ENCODE results near the gene SMC4. TPM values are rescaled to one million over a fixed set of nuclear protein-coding genes. Genes with fewer than 3 reads are reported as not detected.

Gene SMC4
- total and polyA plus RNA-seq, 9 donors: 8.9 to 28.2 (median 18.0) TPM

DNA sequence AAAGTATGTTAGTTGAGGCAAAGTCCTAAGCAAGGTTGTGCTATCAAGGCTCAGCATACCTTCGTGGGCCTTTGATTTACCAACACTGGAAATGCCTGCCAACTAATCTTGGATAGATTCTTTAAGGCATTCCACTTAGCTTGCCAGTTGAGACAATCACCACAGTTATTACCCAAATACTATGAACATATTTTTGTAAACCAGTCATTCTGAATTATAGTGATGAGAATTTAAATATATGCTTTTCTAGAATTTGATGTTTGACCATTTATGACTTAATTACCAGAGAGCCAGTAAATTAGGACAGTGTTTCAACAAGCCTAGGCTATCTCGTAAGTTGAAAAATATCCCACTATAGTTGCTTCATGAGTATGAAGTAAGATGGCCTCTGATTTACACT is 34.6 kb downstream of the SMC4 start:
- no peaks in the 10 kb centered on the region for H3K9me3 ChIP-seq
- intact Hi-C loops (cut with DNase I): no loop called here
- DNase-seq: no peak
- H3K4me1 ChIP-seq (ENCODE audit: insufficient read depth): no peaks in the 10 kb centered on the region
- H3K36me3 ChIP-seq: no peaks in the 10 kb centered on the region
- TF ChIP-seq POLR2A (IDR thresholded peaks at IDR 0.05) (no peak), EP300 (IDR thresholded peaks at IDR 0.05) (no peak)
- TF ChIP-seq, protein P1, sequence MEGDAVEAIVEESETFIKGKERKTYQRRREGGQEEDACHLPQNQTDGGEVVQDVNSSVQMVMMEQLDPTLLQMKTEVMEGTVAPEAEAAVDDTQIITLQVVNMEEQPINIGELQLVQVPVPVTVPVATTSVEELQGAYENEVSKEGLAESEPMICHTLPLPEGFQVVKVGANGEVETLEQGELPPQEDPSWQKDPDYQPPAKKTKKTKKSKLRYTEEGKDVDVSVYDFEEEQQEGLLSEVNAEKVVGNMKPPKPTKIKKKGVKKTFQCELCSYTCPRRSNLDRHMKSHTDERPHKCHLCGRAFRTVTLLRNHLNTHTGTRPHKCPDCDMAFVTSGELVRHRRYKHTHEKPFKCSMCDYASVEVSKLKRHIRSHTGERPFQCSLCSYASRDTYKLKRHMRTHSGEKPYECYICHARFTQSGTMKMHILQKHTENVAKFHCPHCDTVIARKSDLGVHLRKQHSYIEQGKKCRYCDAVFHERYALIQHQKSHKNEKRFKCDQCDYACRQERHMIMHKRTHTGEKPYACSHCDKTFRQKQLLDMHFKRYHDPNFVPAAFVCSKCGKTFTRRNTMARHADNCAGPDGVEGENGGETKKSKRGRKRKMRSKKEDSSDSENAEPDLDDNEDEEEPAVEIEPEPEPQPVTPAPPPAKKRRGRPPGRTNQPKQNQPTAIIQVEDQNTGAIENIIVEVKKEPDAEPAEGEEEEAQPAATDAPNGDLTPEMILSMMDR (IDR thresholded peaks at IDR 0.05): no peak
- no peak overlapping the region for H3K27ac ChIP-seq
- WGBS, 3 donors: 60 to 69% (median 67%) methylated on average over 2 of the region's 2 CpGs
- H3K27me3 ChIP-seq: no peaks in the 10 kb centered on the region
- H3K4me3 ChIP-seq: no peak overlapping the region

- Histone ChIP-seq H3K9me3 (no peaks in the 10 kb centered on the region), H3K4me1 (ENCODE audit: insufficient read depth) (no peaks in the 10 kb centered on the region), H3K27me3 (no peaks in the 10 kb centered on the region), H3K36me3 (no peaks in the 10 kb centered on the region), H3K4me3 (no peak overlapping the region), H3K27ac (no peak overlapping the region)
- TF ChIP-seq POLR2A (IDR thresholded peaks at IDR 0.05) (no peak), EP300 (IDR thresholded peaks at IDR 0.05) (no peak)
- TF ChIP-seq, protein P1 (IDR thresholded peaks at IDR 0.05): no peak
- intact Hi-C loops (cut with DNase I): no loop called here
- 88 to 97% (median 93%) methylated on average over 2 of the region's 2 CpGs for WGBS, 3 donors
- DNase-seq: no peak
Observed at GRCh38 chr3:160435095-160435494, 35.6 kb downstream of the SMC4 start.

DNA sequence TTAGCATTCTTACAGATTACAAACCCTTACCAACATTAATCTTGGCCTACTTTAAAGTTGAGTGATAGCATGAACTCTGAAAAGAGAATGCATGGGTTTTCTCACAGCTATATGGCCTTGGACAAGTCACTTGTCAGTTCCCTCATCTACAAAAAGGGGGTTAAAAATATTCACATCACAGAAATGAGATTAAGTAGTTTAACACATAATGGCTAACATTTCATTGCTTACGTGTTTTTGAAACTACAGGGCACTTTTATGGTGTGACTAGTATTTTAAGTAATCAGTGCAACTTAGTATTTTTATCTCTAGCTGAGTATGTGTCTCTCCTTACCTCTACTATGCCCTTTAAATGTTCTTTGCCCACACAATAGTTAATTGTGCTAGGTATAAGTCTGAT is 36.3 kb downstream of the SMC4 start:
- no peak for DNase-seq
- intact Hi-C loops (cut with DNase I): no loop called here
- Histone ChIP-seq H3K27ac (no peak overlapping the region), H3K27me3 (no peaks in the 10 kb centered on the region), H3K9me3 (no peaks in the 10 kb centered on the region), H3K4me3 (no peak overlapping the region), H3K36me3 (no peaks in the 10 kb centered on the region), H3K4me1 (ENCODE audit: insufficient read depth) (no peaks in the 10 kb centered on the region)
- TF ChIP-seq, protein P1 (IDR thresholded peaks at IDR 0.05): no peak
- no peak for TF ChIP-seq POLR2A (IDR thresholded peaks at IDR 0.05)
- TF ChIP-seq EP300 (IDR thresholded peaks at IDR 0.05): no peak
- WGBS, 3 donors: 90 to 91% (median 90%) methylated on average over 1 of the region's 1 CpG

- no peaks in the 10 kb centered on the region for H3K4me1 ChIP-seq (ENCODE audit: insufficient read depth)
- no peak overlapping the region for H3K27ac ChIP-seq
- H3K27me3 ChIP-seq: no peaks in the 10 kb centered on the region
- no peaks in the 10 kb centered on the region for H3K9me3 ChIP-seq
- no peak for DNase-seq
- TF ChIP-seq EP300 (IDR thresholded peaks at IDR 0.05): no peak
- WGBS, 3 donors: 69 to 84% (median 83%) methylated on average over 5 of the region's 5 CpGs
- H3K36me3 ChIP-seq: no peaks in the 10 kb centered on the region
- intact Hi-C loops (cut with DNase I): no loop called here
- no peak overlapping the region for H3K4me3 ChIP-seq
Observed at GRCh38 chr3:160437083-160437455, 37.6 kb downstream of the SMC4 start.

DNA sequence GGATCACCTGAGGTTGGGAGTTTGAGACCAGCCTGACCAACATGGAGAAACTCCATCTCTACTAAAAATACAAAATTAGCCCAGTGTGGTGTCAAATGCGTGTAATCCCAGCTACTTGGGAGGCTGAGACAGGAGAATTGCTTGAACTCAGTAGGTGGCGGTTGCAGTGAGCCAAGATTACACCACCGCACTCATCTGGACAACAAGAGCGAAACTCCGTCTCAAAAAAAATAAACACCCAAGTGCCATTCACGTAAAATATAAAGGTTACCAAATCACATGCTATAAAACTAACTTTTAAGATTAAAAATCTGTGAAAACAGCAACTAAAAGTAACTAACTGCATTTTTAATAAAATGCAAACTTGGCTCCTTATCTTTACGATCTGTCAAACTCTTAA is 41.2 kb downstream of the SMC4 start:
- no peaks in the 10 kb centered on the region for H3K9me3 ChIP-seq
- no peaks in the 10 kb centered on the region for H3K4me1 ChIP-seq (ENCODE audit: insufficient read depth)
- no peaks in the 10 kb centered on the region for H3K27me3 ChIP-seq
- no peak for DNase-seq
- intact Hi-C loops (cut with DNase I): no loop called here
- H3K4me3 ChIP-seq: no peak overlapping the region
- 96 to 99% (median 98%) methylated on average over 7 of the region's 7 CpGs for WGBS, 3 donors
- TF ChIP-seq EP300 (IDR thresholded peaks at IDR 0.05): no peak
- TF ChIP-seq POLR2A (IDR thresholded peaks at IDR 0.05): no peak
- TF ChIP-seq, protein P1 (IDR thresholded peaks at IDR 0.05): no peak
- H3K27ac ChIP-seq: no peak overlapping the region
- H3K36me3 ChIP-seq: no peaks in the 10 kb centered on the region

All from ovary (tissue), 9 donors.